Jurkat, Clone E6-1 (cell line): ENCODE measurements around the gene POLR1D.
"Not testable (repeated sequence)": the region's sequence is repeated elsewhere in the genome, so short reads cannot be mapped to it uniquely, and the experiment has no call there.

Experiments
- DNase-seq: peaks from one replicate; pipeline ENCODE4 v3.0.0-alpha.2; 2011; ENCODE audit warnings: low read depth, low spot score
- H3K4me3 ChIP-seq: 2 replicates; pipeline ENCODE4 v1.5.1; 2011; ENCODE audit warnings: mild to moderate bottlenecking, low read length, control low read depth, moderate library complexity

Gene POLR1D

GRCh38 chr13:27605610-27606200 is 16.0 kb upstream of the POLR1D start:
- DNase-seq = no peak
- no peak overlapping the region for H3K4me3 ChIP-seq

DNA sequence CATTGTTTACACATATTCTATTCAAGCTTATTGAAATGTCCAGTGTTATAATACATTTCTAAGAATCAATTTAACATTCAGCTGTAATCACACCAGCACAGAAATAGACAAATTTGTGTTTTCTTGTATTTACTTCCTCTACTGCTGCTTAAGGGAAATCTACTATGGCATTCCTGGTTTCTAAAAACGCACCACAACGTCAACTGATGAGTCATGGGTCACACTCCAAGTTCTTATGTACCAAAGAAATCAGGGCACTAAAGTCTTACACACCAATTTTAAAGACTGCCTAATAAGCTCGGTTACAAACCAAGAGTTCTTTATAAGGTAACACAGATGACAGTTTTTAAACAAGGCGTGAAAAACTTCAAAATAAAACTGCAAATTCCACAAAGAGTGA is 14.6 kb upstream of the POLR1D start:
- no peak for DNase-seq
- no peak overlapping the region for H3K4me3 ChIP-seq

DNA sequence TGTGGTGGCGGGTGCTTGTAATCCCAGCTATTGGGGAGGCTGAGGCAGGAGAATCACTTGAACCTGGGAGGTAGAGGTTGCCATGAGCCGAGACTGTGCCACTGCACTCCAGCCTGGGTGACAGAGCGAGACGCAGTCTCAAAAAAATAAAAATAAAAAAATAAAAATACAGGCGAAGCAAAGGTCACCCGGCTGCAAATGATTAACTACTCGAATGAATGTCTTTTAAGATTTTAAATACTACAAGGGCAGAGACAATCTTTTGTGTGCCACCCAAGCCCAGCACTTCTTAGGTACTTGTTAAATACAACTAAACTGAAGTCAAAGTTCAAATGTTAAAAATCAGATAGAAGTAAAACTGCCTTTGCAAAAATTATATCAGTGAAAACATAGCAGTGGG is 8.1 kb upstream of the POLR1D start:
- H3K4me3 ChIP-seq = no peak overlapping the region
- DNase-seq = no peak

DNA sequence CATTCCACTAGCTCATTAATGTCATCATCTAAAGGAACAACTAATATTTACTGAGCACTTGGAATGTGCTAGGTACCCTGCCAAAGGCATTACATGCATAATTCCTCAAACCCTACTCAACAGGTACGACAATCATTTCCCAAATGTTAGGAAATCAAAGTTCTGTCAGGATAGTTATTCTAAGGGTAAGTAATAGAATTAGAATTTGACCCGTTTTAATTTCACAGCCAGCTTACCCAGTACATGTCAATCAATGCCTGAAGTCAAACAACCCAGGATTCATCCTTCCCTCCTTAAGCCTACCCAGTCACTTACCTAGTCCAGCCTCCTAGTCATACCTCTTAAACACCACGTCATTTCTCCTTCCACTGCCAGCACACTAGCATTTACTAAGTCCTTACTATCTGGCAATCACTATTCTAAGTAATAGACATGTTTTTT is 3.8 kb upstream of the POLR1D start:
- DNase-seq = no peak
- H3K4me3 ChIP-seq = no peak overlapping the region

DNA sequence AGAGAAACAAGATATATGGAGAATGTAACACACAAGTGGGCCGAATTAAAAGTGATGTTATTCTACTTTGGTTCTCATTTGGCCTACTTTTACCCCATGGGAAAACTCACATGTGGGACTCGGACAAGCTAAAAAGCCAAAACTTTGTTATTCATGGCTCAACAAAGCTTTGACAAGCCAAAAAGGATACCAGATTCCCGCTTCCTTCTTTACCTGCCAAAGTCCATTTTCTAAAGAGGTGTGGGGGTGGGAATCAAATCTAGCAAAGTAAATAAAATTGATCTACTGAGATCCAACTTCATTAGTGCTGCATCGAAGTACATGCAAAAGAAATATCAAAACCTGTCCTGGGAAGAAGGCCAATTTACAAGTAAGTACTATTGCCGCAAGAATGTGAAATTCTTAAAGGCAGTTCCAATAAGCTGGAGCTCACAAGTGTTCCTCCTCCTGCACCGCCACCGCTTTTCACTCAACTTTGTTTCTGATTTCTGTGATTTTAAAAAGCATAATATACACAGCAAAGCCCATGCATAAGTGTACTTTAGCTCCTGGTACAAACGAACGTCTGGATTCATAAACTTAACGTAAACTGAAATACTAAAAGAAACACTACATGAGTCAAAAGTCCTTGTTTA is 2.5 kb upstream of the POLR1D start:
- DNase-seq = no peak
- peak overlapping the region; percentile 67 for H3K4me3 ChIP-seq

DNA sequence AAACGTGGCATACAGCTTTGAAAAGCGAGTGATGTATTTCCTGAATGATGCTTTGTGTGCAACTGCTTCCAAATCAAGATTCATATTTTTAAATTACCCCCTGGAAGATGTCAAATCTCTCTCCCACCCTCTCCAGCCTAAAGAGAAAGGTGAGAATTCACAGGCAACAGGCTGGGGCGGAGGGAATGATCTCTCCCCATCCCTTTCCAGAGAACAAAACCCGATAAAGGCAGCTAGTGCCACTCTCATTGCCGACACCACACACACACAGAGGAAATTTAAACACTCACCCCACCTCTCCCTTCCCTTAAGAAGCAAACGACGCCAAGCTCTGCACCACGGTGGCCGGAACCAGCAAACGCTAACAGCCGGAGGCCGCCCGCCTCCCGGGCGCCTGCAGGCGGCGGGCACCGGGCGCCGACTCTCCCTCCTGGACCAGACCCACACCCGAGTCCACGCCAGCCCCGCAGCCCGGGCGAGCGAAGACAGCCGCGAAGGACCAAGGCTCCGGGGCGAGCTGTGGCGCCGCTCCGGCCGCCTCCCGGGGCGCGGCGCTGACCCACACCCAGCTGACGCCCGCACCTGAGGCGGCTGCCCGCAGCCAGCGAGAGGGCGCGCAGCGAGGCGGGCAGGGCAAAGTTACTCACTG is 1.8 kb upstream of the POLR1D start:
- DNase-seq = no peak
- H3K4me3 ChIP-seq = peak overlapping the region; percentile 67

- peak; percentile 92 for DNase-seq
These were observed 1.1 kb upstream of the POLR1D start, which contains the start of gene LNX2 for GRCh38 chr13:27620377-27621115. LNX2 (minus strand) TSS chr13:27620529; CDS start chr13:27581703, 38,826 bp downstream.

GRCh38 chr13:27621116-27621365 is 651 bp upstream of the POLR1D start:
- peak overlapping the region; percentile 67 for H3K4me3 ChIP-seq
- no peak for DNase-seq

More at GRCh38 chr13:27620377-27621115, 1.1 kb upstream of the POLR1D start, which contains the start of gene LNX2:
- H3K4me3 ChIP-seq = peak within 1 kb of the TSS; percentile 67

- DNase-seq = no peak
- peak overlapping the region; percentile 67 for H3K4me3 ChIP-seq
These were observed 569 bp downstream of the POLR1D start for GRCh38 chr13:27622102-27622820.

- DNase-seq = no peak
These were observed 1.2 kb downstream of the POLR1D start for GRCh38 chr13:27622881-27623280.

DNA sequence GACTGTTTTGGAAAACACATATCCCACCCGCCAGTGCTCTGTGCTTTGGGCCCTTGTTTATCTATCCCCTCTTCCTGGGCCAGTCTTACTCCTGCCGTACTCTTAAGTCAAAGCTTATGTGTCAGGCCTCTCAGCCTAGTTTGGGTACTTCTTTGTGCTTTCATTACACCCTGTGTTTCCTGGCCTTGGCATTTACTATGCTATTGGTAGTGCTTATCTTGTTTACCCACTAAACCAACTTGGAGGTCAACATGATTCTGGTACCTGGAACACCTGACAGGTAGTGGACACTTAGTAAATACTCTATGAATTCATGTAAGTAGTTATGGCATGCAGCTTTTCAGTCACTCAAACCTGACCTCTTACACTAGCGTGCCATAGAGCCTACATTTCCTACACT is 2.4 kb downstream of the POLR1D start:
- no peak for DNase-seq
- no peak overlapping the region for H3K4me3 ChIP-seq

More at GRCh38 chr13:27622881-27623280, 1.2 kb downstream of the POLR1D start:
- peak overlapping the region; percentile 67 for H3K4me3 ChIP-seq

- no peak for DNase-seq
- H3K4me3 ChIP-seq = no peak overlapping the region
These were observed 4.1 kb downstream of the POLR1D start for GRCh38 chr13:27625839-27626238.

GRCh38 chr13:27627380-27627779 is 5.7 kb downstream of the POLR1D start:
- no peak overlapping the region for H3K4me3 ChIP-seq
- no peak for DNase-seq

- no peak overlapping the region for H3K4me3 ChIP-seq
- DNase-seq = no peak
These were observed 6.4 kb downstream of the POLR1D start for GRCh38 chr13:27628081-27628480.

DNA sequence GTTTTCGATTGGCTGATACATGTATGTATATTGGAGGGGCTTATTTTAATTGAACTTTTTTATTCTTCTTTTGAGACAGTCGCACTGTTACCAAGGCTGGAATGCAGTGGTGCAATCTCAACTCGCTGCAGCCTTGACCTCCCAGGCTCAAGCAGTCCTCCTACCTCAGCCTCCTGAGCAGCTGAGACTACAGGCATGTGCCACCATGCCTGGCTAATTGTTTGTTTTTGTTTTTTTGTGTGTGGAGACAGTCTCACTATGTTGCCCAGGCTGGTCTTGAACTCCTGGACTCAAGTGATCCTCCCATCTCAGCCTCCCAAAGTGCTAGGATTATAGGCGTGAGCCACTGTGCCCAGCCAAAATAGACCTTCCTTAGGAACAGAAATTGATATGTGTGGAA is 7.1 kb downstream of the POLR1D start:
- not testable (repeated sequence) for H3K4me3 ChIP-seq, DNase-seq

DNA sequence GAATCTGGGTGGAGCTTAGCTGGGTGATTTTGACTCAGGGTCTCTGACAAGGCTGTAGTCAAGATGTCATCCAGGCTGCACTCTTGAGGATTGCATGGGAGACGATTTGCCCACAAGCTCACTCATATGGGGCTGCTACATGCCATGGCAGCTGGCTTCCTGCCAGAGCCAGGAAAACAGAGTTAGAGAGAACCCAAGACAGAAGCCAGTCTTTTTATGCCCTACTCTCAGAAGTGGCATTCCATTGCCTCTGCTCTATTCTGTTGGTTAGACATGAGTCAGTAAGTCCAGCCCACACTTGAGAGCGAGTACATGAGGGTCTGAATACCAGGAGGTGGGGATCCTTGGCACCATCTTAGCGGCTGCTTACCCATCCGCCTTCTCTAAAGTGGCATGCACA is 9.5 kb downstream of the POLR1D start:
- no peak for DNase-seq
- H3K4me3 ChIP-seq = no peak overlapping the region

GRCh38 chr13:27631665-27632064 is 10.0 kb downstream of the POLR1D start:
- no peak for DNase-seq
- no peak overlapping the region for H3K4me3 ChIP-seq

- DNase-seq = no peak
These were observed 10.5 kb downstream of the POLR1D start for GRCh38 chr13:27632214-27632613.

GRCh38 chr13:27632648-27633047 is 11.0 kb downstream of the POLR1D start:
- H3K4me3 ChIP-seq = no peak overlapping the region
- no peak for DNase-seq

More at GRCh38 chr13:27632214-27632613, 10.5 kb downstream of the POLR1D start:
- H3K4me3 ChIP-seq = no peak overlapping the region
